MM.1S (cell line): ENCODE results near the gene DBNL.
"Not testable (repeated sequence)": the region's sequence is repeated elsewhere in the genome, so short reads cannot be mapped to it uniquely, and the experiment has no call there.

Experiments
- DNase-seq: peaks from one replicate; pipeline ENCODE4 v3.0.0-alpha.2; 2015
- H2AFZ ChIP-seq: fragments of 300-600 bp; sonication (generic); 2 replicates; pipeline ENCODE4 v1.6.0; 2016; ENCODE audit warnings: antibody characterized with exemption, low read length
- H3F3A ChIP-seq: fragments of 300-600 bp; sonication (generic); 2 replicates; pipeline ENCODE4 v1.6.1; 2016; ENCODE audit warnings: mild to moderate bottlenecking, antibody characterized with exemption, low read length, moderate library complexity, mixed read lengths; ENCODE audit not compliant: insufficient read depth
- H3K27ac ChIP-seq: fragments of 300-600 bp; sonication (generic); 2 replicates; pipeline ENCODE4 v1.5.1; 2016; ENCODE audit warnings: mild to moderate bottlenecking, low read length
- H3K27me3 ChIP-seq: fragments of 300-600 bp; sonication (generic); replicated peaks from 2 replicates; pipeline ENCODE4 v1.6.0; 2016; ENCODE audit warnings: low read length; ENCODE audit not compliant: insufficient read depth
- H3K36me3 ChIP-seq: fragments of 300-600 bp; sonication (generic); replicated peaks from 2 replicates; pipeline ENCODE4 v1.6.1; 2016; ENCODE audit warnings: mild to moderate bottlenecking, low read length, mixed read lengths; ENCODE audit not compliant: insufficient read depth
- H3K4me1 ChIP-seq: fragments of 300-600 bp; sonication (generic); 2 replicates; pipeline ENCODE4 v1.6.1; 2016; ENCODE audit warnings: low read length, mixed read lengths
- H3K4me2 ChIP-seq: fragments of 300-600 bp; sonication (generic); 2 replicates; pipeline ENCODE4 v1.6.0; 2016; ENCODE audit warnings: low read depth, low read length
- H3K4me3 ChIP-seq: fragments of 300-600 bp; sonication (generic); 2 replicates; pipeline ENCODE4 v1.5.1; 2016; ENCODE audit warnings: low read length, mixed read lengths
- H3K79me2 ChIP-seq: fragments of 300-600 bp; sonication (generic); 2 replicates; pipeline ENCODE4 v1.6.1; 2016; ENCODE audit warnings: mixed run types, low read length, mixed read lengths
- H3K9ac ChIP-seq: fragments of 300-600 bp; sonication (generic); 2 replicates; pipeline ENCODE4 v1.6.1; 2016; ENCODE audit warnings: low read length, mixed read lengths
- H3K9me2 ChIP-seq: fragments of 300-600 bp; sonication (generic); replicated peaks from 2 replicates; pipeline ENCODE4 v1.6.1; 2016; ENCODE audit warnings: mild to moderate bottlenecking, low read length, mixed read lengths; ENCODE audit not compliant: insufficient read depth
- H3K9me3 ChIP-seq: fragments of 300-600 bp; sonication (generic); replicated peaks from 2 replicates; pipeline ENCODE4 v1.6.1; 2016; ENCODE audit warnings: mild to moderate bottlenecking, low read length, mixed read lengths; ENCODE audit not compliant: insufficient read depth
- H4K20me1 ChIP-seq: fragments of 300-600 bp; sonication (generic); 2 replicates; pipeline ENCODE4 v1.6.1; 2016; ENCODE audit warnings: mild to moderate bottlenecking, low read length, moderate library complexity, mixed read lengths; ENCODE audit not compliant: insufficient read depth
- CTCF ChIP-seq: fragments of 300-600 bp; sonication (generic); IDR thresholded peaks from 2 replicates; pipeline ENCODE4 v1.5.1; 2016; ENCODE audit warnings: antibody characterized with exemption, low read length, mixed read lengths
- EZH2 ChIP-seq: fragments of 300-600 bp; sonication (generic); optimal IDR thresholded peaks from 2 replicates; pipeline ENCODE3; 2017; ENCODE audit warnings: low read depth, mild to moderate bottlenecking, antibody characterized with exemption, low read length, mixed read lengths
- EZH2phosphoT487 ChIP-seq: fragments of 300-600 bp; sonication (generic); IDR thresholded peaks from 2 replicates; pipeline ENCODE4 v1.6.1; 2018; ENCODE audit warnings: antibody characterized with exemption, low read length

DBNL gene

GRCh38 chr7:44044315-44045225 lies at the start of gene DBNL:
Gene DBNL, plus strand, starts transcription at chr7:44044702. Its CDS starts 36 bp downstream, at chr7:44044738.
- H3K4me2 ChIP-seq: peak within 1 kb of the TSS; percentile 81
- peaks cover 25% of the 10 kb centered on the region; the same call in 1 of the 2 replicates for H3F3A ChIP-seq
- H3K9ac ChIP-seq: peak within 1 kb of the TSS; percentile 90
- peaks cover 7% of the 10 kb centered on the region; the same call in 1 of the 2 replicates for H4K20me1 ChIP-seq
- H3K4me3 ChIP-seq: peak within 1 kb of the TSS; percentile 94
- H3K4me1 ChIP-seq: peaks cover 23% of the 10 kb centered on the region
- peak; percentile 93 for DNase-seq
- peak within 1 kb of the TSS; percentile 85 for H2AFZ ChIP-seq
- no peaks in the 10 kb centered on the region for H3K9me2 ChIP-seq
- H3K79me2 ChIP-seq: peaks cover 48% of the 10 kb centered on the region
- peak within 1 kb of the TSS; percentile 66 for H3K27ac ChIP-seq
- no peaks in the 10 kb centered on the region for H3K36me3 ChIP-seq
- H3K9me3 ChIP-seq: no peaks in the 10 kb centered on the region
- TF ChIP-seq EZH2: no peak
- TF ChIP-seq CTCF: no peak
- TF ChIP-seq EZH2phosphoT487: no peak
- no peaks in the 10 kb centered on the region for H3K27me3 ChIP-seq

DNA sequence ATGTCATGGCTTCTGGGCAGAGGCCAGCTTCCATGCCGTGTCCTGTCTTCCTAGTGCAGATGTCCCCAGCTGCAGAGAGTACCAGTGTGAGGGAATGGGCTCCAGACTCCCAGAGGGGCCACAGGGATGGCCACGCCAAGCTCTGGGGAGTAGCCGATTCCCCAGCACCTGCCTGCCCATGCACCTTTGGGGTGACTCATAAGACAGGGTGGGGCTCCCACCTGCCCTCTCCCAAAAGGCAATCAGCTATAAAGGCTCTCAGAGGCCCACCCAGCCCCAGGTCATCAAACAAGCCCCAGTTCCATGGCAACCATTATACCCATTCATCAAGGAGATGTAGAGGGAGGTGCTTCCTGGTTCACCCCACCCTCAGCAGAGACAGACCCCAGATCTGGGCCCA lies 47.0 kb upstream of the DBNL start, which contains the start of gene SPDYE1:
TSS of gene SPDYE1 (plus strand) at position 366 of the 400 bp plus-strand sequence. CDS start 2,053 bp downstream, outside the sequence.
- not testable (repeated sequence) for H3K4me2 ChIP-seq, DNase-seq

DNA sequence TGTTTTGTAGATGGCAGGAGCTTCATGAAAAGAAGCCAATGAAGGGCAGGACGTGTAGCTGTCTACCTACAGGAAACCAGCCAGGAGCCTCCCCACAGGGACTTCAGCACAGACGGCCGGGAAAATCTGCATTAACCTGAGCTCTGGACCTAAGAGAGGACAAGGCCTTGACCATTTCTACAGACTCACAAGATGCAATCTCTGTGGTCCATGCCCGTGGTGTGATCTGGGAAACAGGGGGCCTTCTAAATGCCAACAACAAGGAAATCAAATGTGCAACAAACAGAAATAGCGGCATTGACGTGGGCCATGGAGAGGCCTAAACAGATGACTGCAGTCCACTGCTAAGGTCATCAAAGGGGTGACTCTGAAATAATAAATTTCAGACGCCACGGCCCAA lies 32.4 kb upstream of the DBNL start:
- not testable (repeated sequence) for H3K4me1 ChIP-seq, H3K4me3 ChIP-seq, DNase-seq, H2AFZ ChIP-seq, H3K9me2 ChIP-seq, H3K9me3 ChIP-seq, H3K27ac ChIP-seq, H3K79me2 ChIP-seq, H3K27me3 ChIP-seq, H4K20me1 ChIP-seq, H3K9ac ChIP-seq, H3K4me2 ChIP-seq, H3K36me3 ChIP-seq, H3F3A ChIP-seq

More for the DNA sequence above, 47.0 kb upstream of the DBNL start, which contains the start of gene SPDYE1:
- not testable (repeated sequence) for H3K27ac ChIP-seq, H3K9ac ChIP-seq, H3K27me3 ChIP-seq, H3K4me1 ChIP-seq, H2AFZ ChIP-seq, H3K79me2 ChIP-seq, H3K9me3 ChIP-seq, H3F3A ChIP-seq, H3K9me2 ChIP-seq, H3K36me3 ChIP-seq, H4K20me1 ChIP-seq, H3K4me3 ChIP-seq

GRCh38 chr7:44015090-44015489 lies 29.4 kb upstream of the DBNL start:
- H3K4me3 ChIP-seq, H3K27ac ChIP-seq, H3K4me2 ChIP-seq, H3F3A ChIP-seq, H3K36me3 ChIP-seq, H3K9ac ChIP-seq, DNase-seq, H3K9me3 ChIP-seq, H3K27me3 ChIP-seq, H3K4me1 ChIP-seq, H3K79me2 ChIP-seq, H2AFZ ChIP-seq, H3K9me2 ChIP-seq, H4K20me1 ChIP-seq: not testable (repeated sequence)
